Measurements from ENCODE around the gene GABRG3.
"Not testable (repeated sequence)": the region's sequence is repeated elsewhere in the genome, so short reads cannot be mapped to it uniquely, and the experiment has no call there.

Gene GABRG3

GRCh38 chr15:27119695-27120266, 148.8 kb downstream of the GABRG3 start:
- DNase-seq = no peak

GRCh38 chr15:27121672-27122071, 150.7 kb downstream of the GABRG3 start:
- no peak for DNase-seq

- DNase-seq = no peak
Observed at GRCh38 chr15:27123291-27123690, 152.3 kb downstream of the GABRG3 start.

GRCh38 chr15:27123808-27124207, 152.8 kb downstream of the GABRG3 start:
- DNase-seq = no peak

- no peak for DNase-seq
Observed at GRCh38 chr15:27124287-27124871, 153.4 kb downstream of the GABRG3 start.

- DNase-seq = no peak
Observed at GRCh38 chr15:27125185-27125584, 154.2 kb downstream of the GABRG3 start.

GRCh38 chr15:27126449-27126848, 155.5 kb downstream of the GABRG3 start:
- DNase-seq = no peak

GRCh38 chr15:27127815-27128570, 157.0 kb downstream of the GABRG3 start:
- no peak for DNase-seq

GRCh38 chr15:27133249-27133648, 162.3 kb downstream of the GABRG3 start:
- DNase-seq = no peak

- DNase-seq = no peak
Observed at GRCh38 chr15:27134481-27134880, 163.5 kb downstream of the GABRG3 start.

GRCh38 chr15:27135151-27135550, 164.2 kb downstream of the GABRG3 start:
- DNase-seq = no peak

- DNase-seq = no peak
Observed at GRCh38 chr15:27137127-27137526, 166.1 kb downstream of the GABRG3 start.

- no peak for DNase-seq
Observed at GRCh38 chr15:27165590-27165989, 194.6 kb downstream of the GABRG3 start.

GRCh38 chr15:27166917-27167316, 195.9 kb downstream of the GABRG3 start:
- no peak for DNase-seq

GRCh38 chr15:27167738-27168137, 196.8 kb downstream of the GABRG3 start:
- DNase-seq = no peak

- DNase-seq = no peak
Observed at GRCh38 chr15:27170851-27171250, 199.9 kb downstream of the GABRG3 start.

GRCh38 chr15:27172821-27173220, 201.8 kb downstream of the GABRG3 start:
- no peak for DNase-seq

GRCh38 chr15:27175472-27176153, 204.6 kb downstream of the GABRG3 start:
- no peak for DNase-seq

GRCh38 chr15:27176785-27177406, 205.9 kb downstream of the GABRG3 start:
- DNase-seq = no peak

GRCh38 chr15:27179789-27180188, 208.8 kb downstream of the GABRG3 start:
- DNase-seq = no peak

- no peak for DNase-seq
Observed at GRCh38 chr15:27182561-27183110, 211.7 kb downstream of the GABRG3 start.

- DNase-seq = no peak
Observed at GRCh38 chr15:27183201-27183600, 212.2 kb downstream of the GABRG3 start.

- DNase-seq = not testable (repeated sequence)
Observed at GRCh38 chr15:27191515-27191914, 220.5 kb downstream of the GABRG3 start.
